HG03565 (cell line): ENCODE measurements around the gene IARS1.

Experiments
- ATAC-seq: cut with Tn5 transposase; IDR thresholded peaks from one replicate; pipeline ENCODE4 v1.9.1; 2021; ENCODE audit warnings: mild to moderate bottlenecking, moderate library complexity; ENCODE audit not compliant: unreplicated experiment

IARS1 gene

GRCh38 chr9:92293452-92294296 lies at the start of gene IARS1:
IARS1 (minus strand) TSS chr9:92293697; CDS start chr9:92289419, 4,278 bp downstream.
- ATAC-seq = peak; percentile 94

GRCh38 chr9:92342825-92343488 lies 49.5 kb upstream of the IARS1 start:
- ATAC-seq = no peak

- ATAC-seq = no peak
Observed at GRCh38 chr9:92341578-92341977, 48.1 kb upstream of the IARS1 start.

GRCh38 chr9:92333282-92333634 lies 39.8 kb upstream of the IARS1 start:
- ATAC-seq = no peak

- ATAC-seq = no peak
Observed at GRCh38 chr9:92332577-92333281, 39.2 kb upstream of the IARS1 start.

- ATAC-seq = no peak
Observed at GRCh38 chr9:92328225-92328624, 34.7 kb upstream of the IARS1 start.

GRCh38 chr9:92327283-92327850 lies 33.9 kb upstream of the IARS1 start:
- no peak for ATAC-seq

GRCh38 chr9:92325991-92326500 lies 32.5 kb upstream of the IARS1 start:
- no peak for ATAC-seq

GRCh38 chr9:92325269-92325990 lies 31.9 kb upstream of the IARS1 start, which contains the start of the genes CENPP and NOL8:
CENPP (plus strand) TSS chr9:92325953.
NOL8 (minus strand) TSS chr9:92325350; CDS start chr9:92324161, 1,189 bp downstream.
- ATAC-seq = peak; percentile 70

GRCh38 chr9:92324889-92325268 lies 31.4 kb upstream of the IARS1 start:
- ATAC-seq = peak; percentile 5

- no peak for ATAC-seq
Observed at GRCh38 chr9:92324431-92324830, 30.9 kb upstream of the IARS1 start.

- no peak for ATAC-seq
Observed at GRCh38 chr9:92315456-92315855, 22.0 kb upstream of the IARS1 start.

GRCh38 chr9:92313624-92314012 lies 20.1 kb upstream of the IARS1 start:
- ATAC-seq = no peak

- no peak for ATAC-seq
Observed at GRCh38 chr9:92312887-92313623, 19.6 kb upstream of the IARS1 start.

GRCh38 chr9:92310562-92310961 lies 17.1 kb upstream of the IARS1 start:
- no peak for ATAC-seq

- ATAC-seq = no peak
Observed at GRCh38 chr9:92308893-92309292, 15.4 kb upstream of the IARS1 start.

GRCh38 chr9:92300936-92301335 lies 7.4 kb upstream of the IARS1 start:
- no peak for ATAC-seq

- ATAC-seq = no peak
Observed at GRCh38 chr9:92299116-92299515, 5.6 kb upstream of the IARS1 start.

- ATAC-seq = no peak
Observed at GRCh38 chr9:92298036-92298435, 4.5 kb upstream of the IARS1 start.

GRCh38 chr9:92297611-92298010 lies 4.1 kb upstream of the IARS1 start:
- no peak for ATAC-seq
